Neural progenitor cell (in vitro differentiated cells): Measurements from ENCODE around the gene IL6.

Experiments
- EZH2 ChIP-seq: fragments of 200-600 bp; sonication (generic); IDR thresholded peaks from 2 replicates; pipeline ENCODE4 v1.6.1; 2017; ENCODE audit warnings: antibody characterized with exemption, mild to moderate bottlenecking, moderate library complexity
- EZH2phosphoT487 ChIP-seq: fragments of 200-600 bp; sonication (generic); IDR thresholded peaks from 2 replicates; pipeline ENCODE4 v1.6.1; 2017; ENCODE audit warnings: antibody characterized with exemption
- TF ChIP-seq, protein P1 (sequence below): fragments of 200-600 bp; sonication (generic); IDR thresholded peaks from 2 replicates; pipeline ENCODE4 v1.5.1; 2017; ENCODE audit warnings: antibody characterized with exemption, mild to moderate bottlenecking

GRCh38 chr7:22781230-22781711, 54.3 kb downstream of the IL6 start:
- TF ChIP-seq, protein P1, sequence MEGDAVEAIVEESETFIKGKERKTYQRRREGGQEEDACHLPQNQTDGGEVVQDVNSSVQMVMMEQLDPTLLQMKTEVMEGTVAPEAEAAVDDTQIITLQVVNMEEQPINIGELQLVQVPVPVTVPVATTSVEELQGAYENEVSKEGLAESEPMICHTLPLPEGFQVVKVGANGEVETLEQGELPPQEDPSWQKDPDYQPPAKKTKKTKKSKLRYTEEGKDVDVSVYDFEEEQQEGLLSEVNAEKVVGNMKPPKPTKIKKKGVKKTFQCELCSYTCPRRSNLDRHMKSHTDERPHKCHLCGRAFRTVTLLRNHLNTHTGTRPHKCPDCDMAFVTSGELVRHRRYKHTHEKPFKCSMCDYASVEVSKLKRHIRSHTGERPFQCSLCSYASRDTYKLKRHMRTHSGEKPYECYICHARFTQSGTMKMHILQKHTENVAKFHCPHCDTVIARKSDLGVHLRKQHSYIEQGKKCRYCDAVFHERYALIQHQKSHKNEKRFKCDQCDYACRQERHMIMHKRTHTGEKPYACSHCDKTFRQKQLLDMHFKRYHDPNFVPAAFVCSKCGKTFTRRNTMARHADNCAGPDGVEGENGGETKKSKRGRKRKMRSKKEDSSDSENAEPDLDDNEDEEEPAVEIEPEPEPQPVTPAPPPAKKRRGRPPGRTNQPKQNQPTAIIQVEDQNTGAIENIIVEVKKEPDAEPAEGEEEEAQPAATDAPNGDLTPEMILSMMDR: no peak
- TF ChIP-seq EZH2phosphoT487 (no peak), EZH2 (no peak)
